GM12865 (cell line): ENCODE measurements around the gene ZPBP2.
A peak's percentile ranks its signal among the peaks of the same experiment; 100 is the strongest.

ENCODE experiments used
- DNase-seq: peaks from one replicate; pipeline ENCODE4 v3.0.0; 2010; ENCODE audit warnings: low read depth
- H3K4me3 ChIP-seq: 2 replicates; pipeline ENCODE4 v1.5.1; 2011; ENCODE audit warnings: mild to moderate bottlenecking, low read depth, low read length, control low read depth
- CTCF ChIP-seq: IDR thresholded peaks from 2 replicates; pipeline ENCODE4 v1.5.1; 2011; ENCODE audit warnings: low read length, control low read depth, low read depth, inconsistent platforms; ENCODE audit not compliant: insufficient read depth; ENCODE audit errors: missing control alignments

The ZPBP2 gene

DNA sequence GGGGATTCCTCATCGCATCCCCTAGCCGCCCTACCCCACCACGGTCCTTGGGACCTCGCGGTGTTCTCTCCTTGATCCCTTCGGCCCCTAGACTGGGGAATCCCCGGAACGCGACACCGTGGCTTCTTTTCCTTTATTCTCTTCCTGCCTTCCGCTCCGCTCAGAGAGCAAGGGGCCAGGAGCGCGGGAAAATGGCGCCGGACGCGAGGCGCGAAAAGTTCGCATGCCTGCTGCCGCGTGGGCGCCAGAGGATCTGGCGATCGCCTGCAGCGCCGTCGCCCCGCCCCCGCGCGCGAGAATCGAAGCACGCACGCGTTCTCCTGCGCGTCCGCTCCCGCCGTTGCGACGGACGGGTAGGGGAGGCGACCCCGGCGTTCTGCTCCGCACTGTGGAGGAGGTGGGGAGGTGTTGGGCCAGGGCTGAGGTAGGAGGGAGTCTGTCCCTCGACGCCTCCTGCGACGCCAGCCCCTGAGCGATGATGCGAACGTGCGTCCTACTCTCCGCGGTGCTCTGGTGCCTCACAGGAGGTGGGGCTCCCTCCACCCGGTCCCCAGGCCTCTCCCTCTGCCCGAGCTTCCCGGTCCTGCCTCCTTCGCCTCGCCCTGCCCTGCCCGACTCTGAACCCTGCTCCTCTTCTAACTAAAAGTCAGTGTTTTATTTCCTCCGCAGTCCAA is at the start of gene ZPBP2:
ZPBP2 (plus strand) TSS at position 323 of the 674 bp plus-strand sequence; CDS start at position 476, 153 bp downstream.
- TF ChIP-seq CTCF, result no peak
- DNase-seq, result peak; percentile 92
- H3K4me3 ChIP-seq, result peak within 1 kb of the TSS; percentile 58

DNA sequence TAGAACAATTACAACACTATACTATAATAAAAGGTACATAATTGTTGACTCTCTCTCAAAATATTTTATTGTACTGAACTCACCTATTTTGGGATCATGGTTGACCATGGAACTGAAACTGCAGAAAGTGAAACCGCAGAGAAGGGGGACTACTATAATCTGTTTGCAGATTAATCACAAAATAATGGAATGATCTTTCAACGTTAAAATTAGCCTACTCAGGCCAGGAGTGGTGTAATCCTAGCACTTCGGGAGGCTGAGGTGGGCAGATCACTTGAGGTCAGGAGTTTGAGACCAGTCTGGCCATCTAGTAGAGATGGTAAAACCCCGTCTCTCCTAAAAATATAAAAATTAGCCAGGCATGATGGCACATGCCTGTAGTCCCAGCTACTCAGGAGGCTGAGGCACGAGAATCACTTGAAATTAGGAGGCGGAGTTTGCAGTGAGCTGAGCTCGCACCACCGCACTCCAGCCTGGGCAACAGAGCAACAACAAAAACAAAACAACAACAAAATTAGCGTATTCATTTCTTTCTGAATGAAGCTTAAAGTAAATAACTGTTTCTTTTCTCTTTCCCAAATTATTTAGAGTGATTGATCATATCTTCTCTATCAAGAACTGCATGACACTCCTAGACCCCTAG is 49.5 kb upstream of the ZPBP2 start:
- no peak for TF ChIP-seq CTCF

DNA sequence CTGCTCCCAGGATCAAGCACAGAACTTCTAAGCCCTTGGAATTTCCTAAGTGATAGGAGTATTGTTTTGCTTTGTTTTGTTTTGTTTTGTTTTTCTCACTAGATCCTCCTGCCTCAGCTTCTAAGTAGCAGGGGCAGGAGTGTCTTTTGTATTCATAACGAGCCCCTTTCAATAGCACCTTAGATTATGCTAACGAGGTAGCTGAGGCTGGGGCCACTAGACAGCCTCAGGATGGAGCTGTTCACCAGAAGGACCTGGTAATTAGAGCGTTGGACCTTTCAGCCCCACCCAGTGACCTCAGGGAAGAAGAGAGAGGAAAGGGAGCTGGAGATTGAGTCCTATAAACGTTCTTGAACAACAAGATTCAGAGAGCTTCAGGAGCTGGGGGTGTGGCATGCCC is 47.5 kb upstream of the ZPBP2 start:
- H3K4me3 ChIP-seq, result no peak overlapping the region
- TF ChIP-seq CTCF, result no peak
- peak; percentile 47 for DNase-seq

More for the DNA sequence above, 49.5 kb upstream of the ZPBP2 start:
- peak overlapping the region; percentile 14 for H3K4me3 ChIP-seq
- DNase-seq, result peak; percentile 59

DNA sequence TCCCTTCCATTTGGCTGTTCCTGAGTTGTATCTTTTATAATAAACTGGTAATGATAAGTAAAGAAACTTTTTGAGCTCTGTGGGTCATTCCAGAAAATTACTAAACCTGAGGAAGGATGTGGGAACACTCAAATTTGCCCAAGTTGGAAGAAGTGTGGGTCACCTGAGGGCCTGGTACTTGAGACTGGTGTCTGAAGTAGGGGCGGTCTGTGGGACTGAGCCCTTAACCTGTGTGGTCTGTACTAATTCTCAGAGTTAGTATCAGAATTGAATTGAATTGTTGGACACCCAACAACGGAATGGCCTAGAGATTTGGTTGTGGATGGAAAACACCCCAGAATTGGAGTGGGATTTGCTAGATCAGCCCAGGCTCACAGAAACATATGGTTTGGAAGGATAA is 47.0 kb upstream of the ZPBP2 start:
- no peak for DNase-seq
- H3K4me3 ChIP-seq, result no peak overlapping the region
- TF ChIP-seq CTCF, result no peak

- TF ChIP-seq CTCF, result no peak
- no peak overlapping the region for H3K4me3 ChIP-seq
- DNase-seq, result peak; percentile 54
These were observed 46.0 kb upstream of the ZPBP2 start for GRCh38 chr17:39822051-39822451.

- no peak for TF ChIP-seq CTCF
- peak; percentile 47 for DNase-seq
- no peak overlapping the region for H3K4me3 ChIP-seq
These were observed 44.5 kb upstream of the ZPBP2 start for GRCh38 chr17:39823407-39824054.
